Glomerular visceral epithelial cell (primary cell): Measurements from ENCODE around the gene GCK.

ENCODE experiments used
- DNase-seq: peaks from one replicate; pipeline ENCODE4 v3.0.0-alpha.2; 2016; ENCODE audit errors: extremely low spot score

Gene GCK

GRCh38 chr7:44189286-44189992, at the start of gene GCK:
GCK (minus strand) TSS chr7:44189439; CDS start chr7:44188953, 486 bp downstream.
- DNase-seq = no peak

GRCh38 chr7:44238116-44238695, 49.0 kb upstream of the GCK start:
- DNase-seq = no peak

DNA sequence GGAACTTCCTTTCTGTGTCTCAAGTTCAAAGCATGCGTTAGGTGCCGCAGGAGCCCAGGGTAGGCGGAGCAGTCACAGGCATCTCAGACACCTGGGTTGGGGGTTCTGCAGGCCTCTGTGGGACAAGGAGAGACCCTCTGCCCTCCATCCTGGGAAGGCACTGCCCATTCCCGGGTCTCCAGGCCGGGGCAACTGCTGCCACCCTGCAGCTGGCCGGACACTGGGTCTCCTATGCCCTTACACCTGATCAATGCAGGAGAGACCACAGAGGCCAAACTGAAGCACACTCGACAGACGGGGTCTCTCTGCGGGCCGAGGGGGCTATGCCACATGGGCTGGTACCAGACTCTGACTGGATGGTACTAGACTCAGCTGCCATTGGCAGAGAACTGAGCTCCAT, 48.5 kb upstream of the GCK start:
- DNase-seq = no peak

DNA sequence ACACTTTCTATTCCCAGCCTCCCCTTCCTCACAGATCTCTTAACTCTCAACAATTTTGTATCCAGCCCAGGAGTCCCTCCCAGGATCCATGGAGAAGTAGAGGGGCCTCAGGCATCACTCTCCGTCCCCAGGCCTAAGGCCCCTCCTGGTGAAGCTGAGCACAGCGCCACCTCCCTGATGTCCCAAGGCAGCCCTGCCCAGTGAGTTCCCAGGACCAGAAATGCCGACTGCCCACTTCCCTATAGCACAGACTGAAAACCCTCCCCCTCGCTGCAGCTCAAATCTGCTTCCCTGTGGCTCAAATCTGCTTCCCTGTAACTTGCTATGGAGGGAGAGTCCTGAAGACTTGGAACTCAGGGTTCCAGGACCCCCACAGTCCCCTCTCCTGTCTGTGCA, 47.1 kb upstream of the GCK start:
- no peak for DNase-seq

GRCh38 chr7:44235582-44236332, 46.5 kb upstream of the GCK start:
- DNase-seq = no peak

- DNase-seq = no peak
Observed at GRCh38 chr7:44235066-44235465, 45.8 kb upstream of the GCK start.

DNA sequence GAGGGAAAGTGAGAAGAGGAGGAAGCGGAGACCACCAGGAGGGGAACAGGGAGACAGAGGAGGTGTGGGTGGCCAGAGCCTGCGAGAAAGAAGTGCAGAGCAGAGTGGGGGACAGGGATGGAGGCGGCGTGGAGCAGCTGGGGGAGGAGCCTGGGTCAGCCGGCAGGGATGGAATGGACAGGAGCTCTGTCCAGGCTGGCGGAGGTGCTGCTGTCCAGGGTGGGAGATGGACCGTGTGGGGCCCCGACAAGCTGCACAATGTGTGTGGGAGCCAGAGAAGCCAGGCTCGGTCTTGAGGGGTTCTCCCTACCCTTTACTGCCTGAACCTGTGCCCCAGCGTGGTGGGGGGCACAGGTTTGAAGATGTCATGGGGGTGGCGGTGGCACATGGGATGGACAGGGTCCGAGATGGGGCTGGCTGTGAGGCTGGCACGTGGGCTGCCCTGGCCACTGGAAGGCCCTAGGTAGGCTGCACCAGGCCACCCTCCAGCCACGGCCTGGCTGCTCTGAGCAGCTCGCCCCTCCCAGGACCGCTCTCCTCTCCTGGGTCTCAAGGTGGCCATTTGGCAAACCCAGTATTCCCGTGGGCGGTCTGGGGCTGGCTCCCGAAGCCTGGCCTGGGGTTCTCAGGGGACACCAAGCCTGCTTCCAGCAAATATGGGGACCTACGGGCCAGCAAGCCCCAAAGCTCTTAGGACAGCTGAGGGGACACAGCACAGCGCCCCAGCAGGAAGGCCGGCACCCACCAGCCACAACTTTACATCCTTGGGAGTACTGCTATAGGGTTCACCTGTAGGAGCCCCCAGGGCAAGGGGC, 43.9 kb upstream of the GCK start:
- DNase-seq = no peak

- DNase-seq = no peak
Observed at GRCh38 chr7:44232396-44232795, 43.2 kb upstream of the GCK start.

GRCh38 chr7:44231088-44231487, 41.8 kb upstream of the GCK start:
- no peak for DNase-seq

DNA sequence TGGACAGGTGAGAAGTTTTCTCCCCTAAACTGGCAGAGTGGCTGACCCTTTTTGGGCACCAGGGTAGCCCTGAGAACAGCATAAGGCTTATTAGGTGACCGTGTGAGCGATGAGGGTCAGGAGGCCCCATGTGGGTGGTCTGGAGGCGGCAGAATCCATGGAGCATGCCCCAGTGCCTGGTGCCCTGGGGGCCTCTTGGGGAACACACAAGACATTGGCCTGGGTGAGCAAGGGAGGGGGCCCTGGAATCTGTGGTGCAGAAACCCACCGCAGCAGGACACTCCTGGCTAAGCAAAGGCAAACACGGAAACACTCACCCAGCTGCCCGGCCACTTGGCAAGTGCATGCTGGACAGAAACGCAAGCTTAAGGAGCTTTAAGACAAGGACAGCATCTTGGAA, 41.0 kb upstream of the GCK start:
- DNase-seq = no peak

- DNase-seq = no peak
Observed at GRCh38 chr7:44229546-44230105, 40.4 kb upstream of the GCK start.

DNA sequence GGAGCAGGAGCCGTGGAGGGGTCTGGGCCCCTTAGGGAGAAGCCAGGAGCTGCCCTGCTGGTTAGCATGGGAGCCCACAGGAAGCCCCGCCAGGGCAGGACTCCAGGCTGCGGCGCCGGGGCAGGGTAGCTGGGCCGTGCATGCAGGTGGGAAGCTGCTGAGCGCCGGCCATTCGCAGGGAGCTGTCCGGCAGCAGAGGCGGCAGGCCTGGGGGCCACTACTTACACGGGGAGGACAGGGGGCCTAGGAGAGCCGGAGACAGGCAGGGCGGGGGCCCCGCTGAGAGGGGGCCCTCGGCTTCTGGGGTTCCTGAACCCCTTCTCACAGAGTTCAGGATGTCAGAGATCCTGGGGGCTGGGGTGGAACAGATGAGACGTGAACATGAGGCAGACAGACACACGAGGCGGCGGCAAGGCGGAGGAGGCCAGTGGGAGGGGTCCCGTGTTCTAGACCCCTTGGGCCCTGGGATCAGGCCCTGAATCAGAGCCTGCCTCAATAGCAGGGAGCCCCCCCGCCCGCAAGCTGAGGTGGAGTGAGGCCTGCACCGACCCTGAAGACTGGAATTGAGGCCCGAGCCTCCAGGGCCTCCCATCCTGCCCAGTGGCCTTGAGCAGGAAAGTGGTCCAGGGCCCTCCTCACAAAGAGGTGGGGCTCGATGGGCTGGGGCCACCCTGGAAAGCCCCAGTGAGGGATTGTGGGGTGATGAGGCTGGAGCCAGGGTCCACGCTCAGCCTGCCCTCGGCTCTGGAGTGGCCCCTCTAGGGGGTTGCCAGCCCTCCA, 39.5 kb upstream of the GCK start:
- DNase-seq = no peak

DNA sequence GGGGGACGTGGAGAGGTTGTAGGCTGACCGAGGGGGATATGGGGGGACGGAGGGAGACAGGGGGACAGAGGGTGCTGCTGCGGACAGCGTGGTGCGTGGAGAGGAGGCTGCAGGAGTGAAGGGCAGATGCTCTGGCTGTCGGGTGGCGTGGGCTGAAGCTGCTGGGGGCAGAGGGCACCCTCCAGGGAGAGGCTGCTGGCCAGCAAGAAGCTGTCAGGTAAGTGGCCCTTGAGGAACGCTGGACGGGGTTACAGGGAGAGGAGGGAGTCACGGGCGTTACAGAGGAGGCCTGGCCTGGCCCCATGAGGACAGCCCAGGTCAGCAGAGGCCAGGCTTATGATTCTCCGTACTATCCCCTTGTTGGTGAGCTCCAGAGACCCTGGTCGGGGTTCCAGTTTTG, 38.7 kb upstream of the GCK start:
- no peak for DNase-seq

- DNase-seq = no peak
Observed at GRCh38 chr7:44226396-44226753, 37.1 kb upstream of the GCK start.

DNA sequence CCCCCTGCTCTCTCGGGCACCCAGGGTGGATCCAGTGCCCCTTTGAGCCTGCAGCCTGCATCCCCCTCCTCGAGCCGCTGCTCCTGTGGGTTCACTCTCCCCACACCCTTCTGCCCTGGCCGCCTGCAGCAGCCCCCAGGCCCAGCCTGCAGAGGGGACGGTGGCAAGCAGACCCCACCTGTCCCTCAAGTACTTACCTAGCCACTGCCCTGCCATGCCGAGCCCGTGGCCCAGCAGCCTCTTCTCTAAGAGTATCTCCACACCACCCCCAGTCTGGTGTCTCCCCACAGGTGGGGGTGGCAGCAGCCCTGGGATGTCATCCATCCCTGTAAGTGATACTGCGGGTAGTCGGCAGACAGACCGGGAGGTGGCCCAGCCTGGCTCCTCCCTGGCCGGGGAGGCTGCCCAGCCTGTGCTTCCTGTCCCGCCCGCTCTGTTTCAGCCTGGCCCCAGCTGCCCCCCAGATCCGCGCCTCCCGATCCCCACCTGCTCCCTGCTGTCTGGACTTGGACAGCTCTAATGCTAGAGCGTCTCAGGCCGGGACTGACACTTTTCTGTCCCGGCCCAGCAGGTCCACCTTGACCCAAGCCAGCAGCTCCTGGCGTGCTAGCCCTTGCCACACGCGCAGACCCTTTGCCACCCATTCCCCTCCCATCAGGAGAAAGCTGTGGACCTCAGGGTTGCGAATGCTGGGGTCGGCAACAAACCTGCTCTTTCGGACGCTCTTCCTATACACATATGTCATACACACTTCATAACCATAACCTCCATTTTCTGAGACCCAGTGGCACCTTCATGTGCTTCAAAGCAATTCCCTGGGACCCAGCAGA, 36.5 kb upstream of the GCK start:
- DNase-seq = no peak

GRCh38 chr7:44224974-44225565, 35.8 kb upstream of the GCK start:
- no peak for DNase-seq

DNA sequence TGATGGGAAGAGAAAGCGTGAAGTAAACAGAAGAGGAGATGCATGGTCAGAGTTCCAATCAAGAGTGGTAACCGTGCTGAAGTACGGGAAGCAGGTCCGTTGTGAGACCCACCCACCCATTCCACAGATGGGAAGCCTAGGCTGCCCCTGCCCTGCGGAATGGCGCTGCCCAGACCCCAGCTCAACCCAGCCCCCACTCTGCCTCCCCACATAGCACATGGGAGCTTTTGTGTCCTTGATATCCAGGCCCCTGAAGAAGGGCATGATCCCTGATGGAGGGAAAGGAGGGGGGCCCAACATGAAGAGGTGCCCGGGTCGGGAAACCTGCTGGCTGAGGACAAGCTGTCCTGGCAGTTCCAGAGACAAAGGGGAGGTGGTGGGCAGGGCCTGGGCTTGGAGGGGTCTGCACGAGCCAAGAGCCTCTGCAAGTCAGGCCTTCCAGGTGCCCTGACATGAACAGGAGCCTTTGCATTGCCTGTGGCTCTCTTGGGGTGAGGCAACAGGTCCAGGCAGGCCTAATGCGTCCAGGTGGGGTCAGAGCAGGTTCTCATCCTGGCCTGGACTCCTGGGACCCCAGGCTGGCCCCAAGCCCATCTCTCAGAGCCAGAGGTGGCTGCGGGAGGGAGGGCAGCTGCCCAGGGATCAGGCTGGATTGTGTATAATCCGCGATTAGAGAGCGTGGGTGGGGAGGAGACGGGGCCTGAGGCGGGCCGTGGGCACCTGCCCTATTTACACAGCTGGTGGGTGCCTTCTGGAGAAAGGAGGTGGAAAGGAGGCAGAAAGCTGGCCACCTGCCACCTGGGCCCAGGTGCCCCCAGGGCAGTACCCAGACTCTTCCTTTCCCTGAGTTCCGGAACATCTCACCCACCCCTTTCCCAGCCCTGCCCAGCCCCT, 35.1 kb upstream of the GCK start:
- DNase-seq = no peak

- no peak for DNase-seq
Observed at GRCh38 chr7:44223362-44224079, 34.3 kb upstream of the GCK start.
